Keratinocyte (primary cell): ENCODE data around the gene NUP210L.
"Not testable (repeated sequence)": the region's sequence is repeated elsewhere in the genome, so short reads cannot be mapped to it uniquely, and the experiment has no call there.

Source experiments
- EZH2 ChIP-seq: IDR thresholded peaks from one replicate; pipeline ENCODE4 v1.6.1; 2012; ENCODE audit warnings: inconsistent platforms, mild to moderate bottlenecking, low read length, moderate library complexity
- TF ChIP-seq, protein P1 (sequence below), 3 experiments: IDR thresholded peaks in 1 of 3; conservative IDR thresholded peaks in 1 of 3; optimal IDR thresholded peaks in 1 of 3; 2 replicates in 2 of 3; 3 replicates in 1 of 3; pipeline versions ENCODE3 to v1.5.1; 2011; ENCODE audit warnings: low read length in 3 of 3, mild to moderate bottlenecking in 3 of 3, moderate library complexity in 2 of 3, control low read depth in 1 of 3, inconsistent platforms in 1 of 3; ENCODE audit not compliant: insufficient read depth in 2 of 3; ENCODE audit errors: extremely low read depth in 1 of 3

DNA sequence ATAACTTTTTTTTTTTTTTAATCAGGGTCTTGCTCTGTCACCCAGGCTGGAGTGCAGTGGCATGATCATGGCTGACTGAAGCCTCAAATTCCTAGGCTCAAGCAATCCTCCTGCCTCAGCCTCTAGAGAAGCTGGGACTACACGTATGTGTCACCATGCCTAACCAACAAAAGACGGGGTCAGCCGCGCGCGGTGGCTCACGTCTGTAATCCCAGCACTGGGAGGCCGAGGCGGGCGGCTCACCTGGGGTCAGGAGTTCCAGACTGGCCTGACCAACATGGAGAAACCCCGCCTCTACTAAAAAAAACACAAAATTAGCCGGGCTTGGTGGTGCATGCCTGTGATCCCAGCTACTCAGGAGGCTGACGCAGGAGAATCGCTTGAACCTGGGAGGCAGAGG lies 142.3 kb downstream of the NUP210L start:
- TF ChIP-seq, protein P1, sequence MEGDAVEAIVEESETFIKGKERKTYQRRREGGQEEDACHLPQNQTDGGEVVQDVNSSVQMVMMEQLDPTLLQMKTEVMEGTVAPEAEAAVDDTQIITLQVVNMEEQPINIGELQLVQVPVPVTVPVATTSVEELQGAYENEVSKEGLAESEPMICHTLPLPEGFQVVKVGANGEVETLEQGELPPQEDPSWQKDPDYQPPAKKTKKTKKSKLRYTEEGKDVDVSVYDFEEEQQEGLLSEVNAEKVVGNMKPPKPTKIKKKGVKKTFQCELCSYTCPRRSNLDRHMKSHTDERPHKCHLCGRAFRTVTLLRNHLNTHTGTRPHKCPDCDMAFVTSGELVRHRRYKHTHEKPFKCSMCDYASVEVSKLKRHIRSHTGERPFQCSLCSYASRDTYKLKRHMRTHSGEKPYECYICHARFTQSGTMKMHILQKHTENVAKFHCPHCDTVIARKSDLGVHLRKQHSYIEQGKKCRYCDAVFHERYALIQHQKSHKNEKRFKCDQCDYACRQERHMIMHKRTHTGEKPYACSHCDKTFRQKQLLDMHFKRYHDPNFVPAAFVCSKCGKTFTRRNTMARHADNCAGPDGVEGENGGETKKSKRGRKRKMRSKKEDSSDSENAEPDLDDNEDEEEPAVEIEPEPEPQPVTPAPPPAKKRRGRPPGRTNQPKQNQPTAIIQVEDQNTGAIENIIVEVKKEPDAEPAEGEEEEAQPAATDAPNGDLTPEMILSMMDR (optimal IDR thresholded peaks at IDR 0.05 in 1 of 3, IDR thresholded peaks at IDR 0.05 in 1 of 3, conservative IDR thresholded peaks at IDR 0.05 in 1 of 3; ENCODE audit: extremely low read depth in 1 of 3, insufficient read depth in 2 of 3, low read length in 3 of 3), result not testable (repeated sequence)
- TF ChIP-seq EZH2, result not testable (repeated sequence)
